ENCODE measurements around the gene PTBP1.

PTBP1 gene

GRCh38 chr19:807627-808422 lies 10.6 kb downstream of the PTBP1 start:
- DNase-seq (ENCODE audit: low read depth) = no peak
- in situ Hi-C loops (cut with HindIII; ENCODE audit: low sequenced_read_pairs) = no loop called here
- TF ChIP-seq, protein P1, sequence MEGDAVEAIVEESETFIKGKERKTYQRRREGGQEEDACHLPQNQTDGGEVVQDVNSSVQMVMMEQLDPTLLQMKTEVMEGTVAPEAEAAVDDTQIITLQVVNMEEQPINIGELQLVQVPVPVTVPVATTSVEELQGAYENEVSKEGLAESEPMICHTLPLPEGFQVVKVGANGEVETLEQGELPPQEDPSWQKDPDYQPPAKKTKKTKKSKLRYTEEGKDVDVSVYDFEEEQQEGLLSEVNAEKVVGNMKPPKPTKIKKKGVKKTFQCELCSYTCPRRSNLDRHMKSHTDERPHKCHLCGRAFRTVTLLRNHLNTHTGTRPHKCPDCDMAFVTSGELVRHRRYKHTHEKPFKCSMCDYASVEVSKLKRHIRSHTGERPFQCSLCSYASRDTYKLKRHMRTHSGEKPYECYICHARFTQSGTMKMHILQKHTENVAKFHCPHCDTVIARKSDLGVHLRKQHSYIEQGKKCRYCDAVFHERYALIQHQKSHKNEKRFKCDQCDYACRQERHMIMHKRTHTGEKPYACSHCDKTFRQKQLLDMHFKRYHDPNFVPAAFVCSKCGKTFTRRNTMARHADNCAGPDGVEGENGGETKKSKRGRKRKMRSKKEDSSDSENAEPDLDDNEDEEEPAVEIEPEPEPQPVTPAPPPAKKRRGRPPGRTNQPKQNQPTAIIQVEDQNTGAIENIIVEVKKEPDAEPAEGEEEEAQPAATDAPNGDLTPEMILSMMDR (IDR thresholded peaks at IDR 0.05; ENCODE audit: low read depth, low read length, missing control alignments) = no peak
- H3K4me3 ChIP-seq (ENCODE audit: low read depth, low read length) = no peak overlapping the region

GRCh38 chr19:808423-808775 lies 11.1 kb downstream of the PTBP1 start:
- in situ Hi-C loops (cut with HindIII; ENCODE audit: low sequenced_read_pairs) = no loop called here
- DNase-seq (ENCODE audit: low read depth) = no peak
- no peak overlapping the region for H3K4me3 ChIP-seq (ENCODE audit: low read depth, low read length)
- TF ChIP-seq, protein P1 (IDR thresholded peaks at IDR 0.05; ENCODE audit: low read depth, low read length, missing control alignments) = no peak

- no peak for DNase-seq (ENCODE audit: low read depth)
- TF ChIP-seq, protein P1 (IDR thresholded peaks at IDR 0.05; ENCODE audit: low read depth, low read length, missing control alignments) = no peak
- in situ Hi-C loops (cut with HindIII; ENCODE audit: low sequenced_read_pairs) = no loop called here
- H3K4me3 ChIP-seq (ENCODE audit: low read depth, low read length) = no peak overlapping the region
These were observed 13.0 kb downstream of the PTBP1 start for GRCh38 chr19:810077-810855.

- TF ChIP-seq, protein P1 (IDR thresholded peaks at IDR 0.05; ENCODE audit: low read depth, low read length, missing control alignments) = no peak
- in situ Hi-C loops (cut with HindIII; ENCODE audit: low sequenced_read_pairs) = no loop called here
- no peak for DNase-seq (ENCODE audit: low read depth)
- H3K4me3 ChIP-seq (ENCODE audit: low read depth, low read length) = no peak overlapping the region
These were observed 13.7 kb downstream of the PTBP1 start for GRCh38 chr19:810883-811489.

- H3K4me3 ChIP-seq (ENCODE audit: low read depth, low read length) = no peak overlapping the region
- in situ Hi-C loops (cut with HindIII; ENCODE audit: low sequenced_read_pairs) = no loop called here
- no peak for DNase-seq (ENCODE audit: low read depth)
- TF ChIP-seq, protein P1 (IDR thresholded peaks at IDR 0.05; ENCODE audit: low read depth, low read length, missing control alignments) = no peak
These were observed 14.3 kb downstream of the PTBP1 start for GRCh38 chr19:811506-812048.

- no peak overlapping the region for H3K4me3 ChIP-seq (ENCODE audit: low read depth, low read length)
- no peak for DNase-seq (ENCODE audit: low read depth)
- in situ Hi-C loops (cut with HindIII; ENCODE audit: low sequenced_read_pairs) = no loop called here
- TF ChIP-seq, protein P1 (IDR thresholded peaks at IDR 0.05; ENCODE audit: low read depth, low read length, missing control alignments) = no peak
These were observed 14.9 kb downstream of the PTBP1 start for GRCh38 chr19:812049-812746.

All from astrocyte of the cerebellum (primary cell).